Subcutaneous abdominal adipose tissue (tissue), 5 donors: ENCODE measurements around the gene TTC38.
A peak's percentile ranks its signal among the peaks of the same experiment; 100 is the strongest.

ENCODE experiments used
- H3K27ac ChIP-seq: one replicate; pipeline ENCODE4 v1.7.0; 2013; ENCODE audit warnings: low read depth, mild to moderate bottlenecking, inconsistent platforms, low read length, moderate library complexity
- H3K27me3 ChIP-seq, 5 donors: one replicate each; pipeline ENCODE4 v1.7.0; 2013; ENCODE audit warnings: low read length in 5 of 5, inconsistent platforms in 1 of 5; ENCODE audit not compliant: control insufficient read depth in 5 of 5, insufficient read depth in 4 of 5
- H3K36me3 ChIP-seq, 5 donors: one replicate each; pipeline ENCODE4 v1.7.0; 2013; ENCODE audit warnings: low read length in 5 of 5; ENCODE audit not compliant: control insufficient read depth in 5 of 5, insufficient read depth in 5 of 5
- H3K4me1 ChIP-seq, 5 donors: one replicate each; pipeline ENCODE4 v1.7.0; 2013; ENCODE audit warnings: low read length in 5 of 5, mild to moderate bottlenecking in 3 of 5, moderate library complexity in 1 of 5; ENCODE audit not compliant: control insufficient read depth in 5 of 5, insufficient read depth in 5 of 5
- H3K4me3 ChIP-seq, 5 donors: one replicate each; pipeline ENCODE4 v1.7.0; 2013; ENCODE audit warnings: low read length in 5 of 5, low read depth in 1 of 5
- H3K9ac ChIP-seq, 5 donors: one replicate each; pipeline ENCODE4 v1.7.0; 2013; ENCODE audit warnings: low read length in 5 of 5, mild to moderate bottlenecking in 4 of 5, moderate library complexity in 3 of 5
- H3K9me3 ChIP-seq, 5 donors: one replicate each; pipeline ENCODE4 v1.7.0; 2013; ENCODE audit warnings: low read length in 5 of 5; ENCODE audit not compliant: control insufficient read depth in 5 of 5
- donor health status: healthy.
- donor health status: healthy.
- donor health status: healthy.
- donor health status: healthy.
- donor health status: healthy.

The TTC38 gene

GRCh38 chr22:46267431-46268279 is at the start of gene TTC38:
TTC38 (plus strand) TSS chr22:46268008; CDS start chr22:46268040, 32 bp downstream.
- Histone ChIP-seq H3K4me1 (peaks cover 0 to 38% (median 25%) of the 10 kb centered on the region in 5 donors), H3K36me3 (peaks cover 0 to 24% (median 12%) of the 10 kb centered on the region in 5 donors), H3K27me3 (no peaks in the 10 kb centered on the region), H3K9ac (peak within 1 kb of the TSS in 4 of 5 donors; percentile 75 to 93 (median 88)), H3K4me3 (peak within 1 kb of the TSS; percentile 75 to 97 (median 83)), H3K9me3 (no peaks in the 10 kb centered on the region), H3K27ac (peak within 1 kb of the TSS; percentile 74)

- no peak overlapping the region for H3K4me3 ChIP-seq
- no peaks in the 10 kb centered on the region for H3K27me3 ChIP-seq
- H3K4me1 ChIP-seq: no peaks in the 10 kb centered on the region
- H3K9me3 ChIP-seq: no peaks in the 10 kb centered on the region
- H3K9ac ChIP-seq: no peak overlapping the region
- no peak overlapping the region for H3K27ac ChIP-seq
- peaks cover 12 to 82% (median 64%) of the 10 kb centered on the region in 5 donors for H3K36me3 ChIP-seq
These were observed 48.2 kb upstream of the TTC38 start for GRCh38 chr22:46219636-46220035.

- H3K4me3 ChIP-seq: no peak overlapping the region
- no peaks in the 10 kb centered on the region for H3K9me3 ChIP-seq
- H3K27ac ChIP-seq: no peak overlapping the region
- peaks cover 12 to 82% (median 63%) of the 10 kb centered on the region in 5 donors for H3K36me3 ChIP-seq
- H3K27me3 ChIP-seq: no peaks in the 10 kb centered on the region
- H3K4me1 ChIP-seq: no peaks in the 10 kb centered on the region
- H3K9ac ChIP-seq: no peak overlapping the region
These were observed 46.9 kb upstream of the TTC38 start for GRCh38 chr22:46220921-46221320.

- no peaks in the 10 kb centered on the region for H3K4me1 ChIP-seq
- no peak overlapping the region for H3K9ac ChIP-seq
- no peak overlapping the region for H3K27ac ChIP-seq
- no peaks in the 10 kb centered on the region for H3K27me3 ChIP-seq
- no peak overlapping the region for H3K4me3 ChIP-seq
- peaks cover 10 to 58% (median 42%) of the 10 kb centered on the region in 5 donors for H3K36me3 ChIP-seq
- no peaks in the 10 kb centered on the region for H3K9me3 ChIP-seq
These were observed 43.5 kb upstream of the TTC38 start for GRCh38 chr22:46224044-46224897.

GRCh38 chr22:46224898-46225290 is 42.9 kb upstream of the TTC38 start:
- Histone ChIP-seq H3K27ac (no peak overlapping the region), H3K36me3 (peaks cover 6 to 51% (median 36%) of the 10 kb centered on the region in 5 donors), H3K9me3 (no peaks in the 10 kb centered on the region), H3K9ac (no peak overlapping the region), H3K4me1 (no peaks in the 10 kb centered on the region), H3K27me3 (no peaks in the 10 kb centered on the region), H3K4me3 (no peak overlapping the region)

GRCh38 chr22:46225631-46226030 is 42.2 kb upstream of the TTC38 start:
- H3K4me3 ChIP-seq: no peak overlapping the region
- H3K36me3 ChIP-seq: peaks cover 4 to 44% (median 29%) of the 10 kb centered on the region in 5 donors
- no peaks in the 10 kb centered on the region for H3K4me1 ChIP-seq
- no peaks in the 10 kb centered on the region for H3K9me3 ChIP-seq
- H3K9ac ChIP-seq: no peak overlapping the region
- H3K27me3 ChIP-seq: no peaks in the 10 kb centered on the region
- no peak overlapping the region for H3K27ac ChIP-seq

- no peaks in the 10 kb centered on the region for H3K27me3 ChIP-seq
- H3K27ac ChIP-seq: no peak overlapping the region
- no peaks in the 10 kb centered on the region for H3K4me1 ChIP-seq
- H3K9ac ChIP-seq: no peak overlapping the region
- no peak overlapping the region for H3K4me3 ChIP-seq
- peaks cover 4 to 38% (median 24%) of the 10 kb centered on the region in 5 donors for H3K36me3 ChIP-seq
- no peaks in the 10 kb centered on the region for H3K9me3 ChIP-seq
These were observed 41.2 kb upstream of the TTC38 start for GRCh38 chr22:46226577-46226976.

GRCh38 chr22:46229701-46230100 is 38.1 kb upstream of the TTC38 start:
- Histone ChIP-seq H3K36me3 (peaks cover 2 to 23% (median 19%) of the 10 kb centered on the region in 5 donors), H3K9me3 (no peaks in the 10 kb centered on the region), H3K9ac (no peak overlapping the region), H3K27ac (no peak overlapping the region), H3K4me3 (no peak overlapping the region), H3K27me3 (no peaks in the 10 kb centered on the region), H3K4me1 (peaks cover 0 to 6% (median 0%) of the 10 kb centered on the region in 5 donors)

- no peaks in the 10 kb centered on the region for H3K9me3 ChIP-seq
- peaks cover 0 to 6% (median 0%) of the 10 kb centered on the region in 5 donors for H3K4me1 ChIP-seq
- no peak overlapping the region for H3K4me3 ChIP-seq
- H3K27ac ChIP-seq: no peak overlapping the region
- H3K36me3 ChIP-seq: peaks cover 4 to 28% (median 21%) of the 10 kb centered on the region in 5 donors
- H3K27me3 ChIP-seq: no peaks in the 10 kb centered on the region
- no peak overlapping the region for H3K9ac ChIP-seq
These were observed 37.4 kb upstream of the TTC38 start for GRCh38 chr22:46230262-46230901.
